Kidney (tissue), 22 donors: ENCODE results near the gene LSMEM2. TPM values are rescaled to one million over a fixed set of nuclear protein-coding genes. Genes with fewer than 3 reads are reported as not detected.
A peak's percentile ranks its signal among the peaks of the same experiment; 100 is the strongest.

Experiments used
- DNase-seq, 5 donors: peaks; one replicate each; pipeline ENCODE4 v3.0.0-alpha.2; 2013 to 2020
- FAIRE-seq: peaks from 2 replicates; lab custom pipeline; 2012; peaks lifted over from hg19 to GRCh38; lab: Jason Lieb, UNC
- H3K27ac ChIP-seq, 2 donors: one replicate each; pipeline ENCODE4 v1.7.0; 2013; ENCODE audit warnings: low read depth in 2 of 2, low read length in 2 of 2, inconsistent platforms in 1 of 2
- H3K27me3 ChIP-seq: one replicate; pipeline ENCODE4 v1.7.1; 2013; ENCODE audit warnings: low read length, inconsistent platforms; ENCODE audit not compliant: control insufficient read depth, insufficient read depth
- H3K36me3 ChIP-seq, 3 donors: one replicate each; pipeline versions ENCODE4 v1.7.0 to v1.7.1; 2013; ENCODE audit warnings: low read length in 3 of 3, control low read depth in 1 of 3, inconsistent platforms in 1 of 3; ENCODE audit not compliant: insufficient read depth in 3 of 3, control insufficient read depth in 2 of 3
- H3K4me1 ChIP-seq, 3 donors: one replicate each; pipeline versions ENCODE4 v1.7.0 to v1.7.1; 2013; ENCODE audit warnings: low read length in 3 of 3, inconsistent platforms in 1 of 3, low read depth in 1 of 3; ENCODE audit not compliant: control insufficient read depth in 2 of 3, insufficient read depth in 2 of 3
- H3K4me3 ChIP-seq, 3 donors: one replicate each; pipeline versions ENCODE4 v1.7.0 to v1.8.1; 2013; ENCODE audit warnings: low read length in 3 of 3, control low read depth in 1 of 3, inconsistent platforms in 1 of 3
- H3K9ac ChIP-seq, 3 donors: one replicate each; pipeline versions ENCODE4 v1.7.0 to v1.7.1; 2013; ENCODE audit warnings: low read length in 3 of 3, control low read depth in 1 of 3, inconsistent platforms in 1 of 3
- H3K9me3 ChIP-seq, 3 donors: one replicate each; pipeline versions ENCODE4 v1.7.0 to v1.7.1; 2013; ENCODE audit warnings: low read length in 3 of 3, control low read depth in 1 of 3, inconsistent platforms in 1 of 3; ENCODE audit not compliant: control insufficient read depth in 2 of 3, insufficient read depth in 1 of 3
- CTCF ChIP-seq: IDR thresholded peaks from 3 replicates; pipeline ENCODE4 v1.5.1; 2012; ENCODE audit warnings: mild to moderate bottlenecking, moderate library complexity, borderline replicate concordance; ENCODE audit not compliant: insufficient read depth; ENCODE audit errors: extremely low read depth
- intact Hi-C: fragments of 100-400 bp; cut with DNase I; formaldehyde crosslinking; loops from one replicate; pipeline ENCODE4 v1.11.1; 2022
- long read RNA-seq, 10 donors: library from polyadenylated mRNA in 1 of 10; unstranded in 1 of 10; transcript quantifications; one replicate each; pipeline ENCODE4 v2.0.0 and lab custom pipeline, GENCODE V29; 2021 to 2026
- polyA plus RNA-seq: library from polyadenylated mRNA; stranded (reverse); fragments of 350-450 nt; fragmentation: Illumina TruSeq; extraction: RNeasy Lipid Tissue Mini Kit (QIAGEN cat#74804); gene quantifications from one replicate; pipeline ENCODE4 v1.2.3, GENCODE V29; 2014; ENCODE audit warnings: low read depth, low replicate concordance; ENCODE audit not compliant: insufficient read depth
- total RNA-seq: library from RNA; stranded (reverse); fragmentation: NEBNext Ultra II Directional; extraction: Animal tissue kit (Norgen Biotek cat#: 25700); gene quantifications from one replicate; pipeline ENCODE4 v1.2.1, GENCODE V29; 2021
- donor health status: control.
- donor health status: control.
- donor health status: control.
- donor health status: control.
- donor health status: control.
- donor health status: DM: yes; HTN: yes; CAD: no.
- donor health status: Normal renal cell carcinoma (clear cell type).

Gene LSMEM2
- total RNA-seq (0.22 TPM), polyA plus RNA-seq (0.62 TPM)
- long read RNA-seq, donor 1: 0 reads
- long read RNA-seq, donor 2, partial matches to known transcripts: 8 of 22 reads
- long read RNA-seq, donor 2, other reads (novel, unspliced or antisense): 14 of 22 reads
- long read RNA-seq, donor 3, partial matches to known transcripts: 13 of 30 reads
- long read RNA-seq, donor 3, other reads (novel, unspliced or antisense): 17 of 30 reads
- long read RNA-seq, donor 4: 0 reads
- long read RNA-seq, donor 5: 0 reads
- long read RNA-seq, donor 6: 0 reads
- long read RNA-seq, donor 7: 0 reads
- long read RNA-seq, donor 8, partial matches to known transcripts: 5 of 11 reads
- long read RNA-seq, donor 8, other reads (novel, unspliced or antisense): 6 of 11 reads
- long read RNA-seq, donor 9: 0 reads
- long read RNA-seq, donor 10: 0 reads

DNA sequence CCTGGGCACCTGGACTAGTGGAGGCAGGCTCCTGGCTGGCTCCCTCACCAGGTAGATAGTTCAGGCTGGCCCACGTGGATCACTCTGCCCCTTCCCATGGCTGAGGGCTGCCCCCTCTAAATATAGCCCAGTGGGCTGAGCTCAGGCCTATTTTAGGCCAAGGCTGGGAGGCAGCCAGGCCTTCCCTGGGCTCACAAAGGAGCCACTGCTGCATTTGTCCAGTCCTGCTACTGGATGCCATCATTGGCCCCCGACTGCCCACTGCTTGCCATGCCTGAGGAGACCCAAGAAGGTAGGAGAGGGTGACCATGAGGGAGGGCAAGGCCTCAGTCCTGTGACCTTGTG is at the start of gene LSMEM2:
Gene LSMEM2 (plus strand): TSS at position 208 of the 345 bp plus-strand sequence. CDS start 27 bp downstream, at position 235.
- Histone ChIP-seq H3K4me3 (no peak within 1 kb of the TSS), H3K27me3 (peaks cover 8% of the 10 kb centered on the region), H3K9me3 (no peaks in the 10 kb centered on the region), H3K36me3 (no peaks in the 10 kb centered on the region), H3K27ac (peak within 1 kb of the TSS in 1 of 2 donors; percentile 22), H3K9ac (no peak within 1 kb of the TSS), H3K4me1 (peaks cover 0 to 4% (median 0%) of the 10 kb centered on the region in 3 donors)
- DNase-seq (no peak), FAIRE-seq (no peak)
- intact Hi-C loops: no loop called here
- TF ChIP-seq CTCF: no peak

GRCh38 chr3:50229490-50229889 is 49.4 kb upstream of the LSMEM2 start:
- Histone ChIP-seq H3K36me3 (no peaks in the 10 kb centered on the region), H3K9ac (no peak overlapping the region), H3K27me3 (no peaks in the 10 kb centered on the region), H3K4me3 (no peak overlapping the region), H3K4me1 (peaks cover 0 to 21% (median 0%) of the 10 kb centered on the region in 3 donors), H3K27ac (no peak overlapping the region), H3K9me3 (no peaks in the 10 kb centered on the region)
- TF ChIP-seq CTCF: no peak
- intact Hi-C loops: loop anchor here (5.0 kb wide), 1 partner anchor 43 kb away; no protein-coding TSS in a partner anchor
- FAIRE-seq (no peak), DNase-seq (no peak)

DNA sequence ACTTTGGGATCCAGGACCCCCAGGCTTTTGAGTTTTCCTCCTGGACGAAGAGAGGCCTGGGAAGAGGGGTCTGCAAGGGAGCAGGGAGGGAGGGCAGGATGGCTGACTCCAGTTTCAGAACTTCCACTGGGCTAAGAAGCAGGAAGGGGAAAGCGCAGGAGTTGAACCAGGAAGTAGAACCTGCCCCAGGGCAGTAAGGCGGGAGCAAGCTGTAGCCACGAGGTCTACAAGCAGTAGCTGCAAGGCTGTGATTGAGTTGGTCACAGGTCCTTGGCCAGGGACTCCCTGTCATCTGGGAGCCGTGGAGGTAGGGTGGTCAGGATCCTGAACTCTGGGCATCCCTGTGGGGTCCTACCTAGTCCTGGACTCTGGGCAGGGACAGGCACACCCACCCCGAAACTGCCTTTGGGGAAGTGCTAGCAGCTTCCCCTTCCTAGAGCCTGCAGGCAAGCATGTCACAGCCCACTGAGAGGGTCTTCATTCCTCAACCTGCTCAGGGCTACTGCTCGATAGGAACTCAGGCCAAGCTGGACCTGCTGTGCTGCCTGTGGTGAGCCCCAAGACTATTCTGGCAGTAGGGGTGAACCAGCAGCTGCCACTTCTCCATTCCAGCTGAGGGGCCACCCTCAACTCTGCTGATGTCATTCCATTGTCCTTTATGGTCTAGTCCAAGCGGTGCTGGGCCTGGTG is 48.6 kb upstream of the LSMEM2 start:
- Histone ChIP-seq H3K36me3 (no peaks in the 10 kb centered on the region), H3K4me3 (no peak overlapping the region), H3K4me1 (peaks cover 0 to 25% (median 0%) of the 10 kb centered on the region in 3 donors), H3K9ac (no peak overlapping the region), H3K9me3 (no peaks in the 10 kb centered on the region), H3K27me3 (no peaks in the 10 kb centered on the region), H3K27ac (no peak overlapping the region)
- intact Hi-C loops: no loop called here
- DNase-seq: no peak
- TF ChIP-seq CTCF: no peak
- no peak for FAIRE-seq
